GM12878 (cell line): ENCODE measurements around the gene FTO. TPM values are rescaled to one million over a fixed set of nuclear protein-coding genes. Genes with fewer than 3 reads are reported as not detected.

Source experiments
- ATAC-seq: fragments of 200-7000 bp; cut with Tn5 transposase; 3 replicates; pipeline ENCODE4 v1.9.1; 2020; ENCODE audit warnings: mild to moderate bottlenecking, moderate library complexity
- BruUV-seq: library from RNA; stranded (reverse); fragments of 400-500 nt; replicated peaks from 2 replicates; lab custom pipeline; 2021; lab: Mats Ljungman, UMichigan
- CTCF ChIA-PET: fragments of 300-600 bp; sonication (Branson Sonifier 250); formaldehyde crosslinking; extraction: SDS; loops from one replicate; lab custom pipeline; 2021; ENCODE audit warnings: inconsistent platforms; lab: Yijun Ruan, JAX
- POLR2A ChIA-PET: fragments of 350-600 bp; formaldehyde crosslinking; extraction: SDS; loops from one replicate; lab custom pipeline; 2021; ENCODE audit warnings: inconsistent platforms; lab: Charles Lee
- RAD21 ChIA-PET: fragments of 300-600 bp; sonication (Branson Sonifier 250); formaldehyde crosslinking; loops from one replicate; lab custom pipeline; 2023; ENCODE audit warnings: antibody characterized with exemption; ENCODE audit not compliant: unreplicated experiment; lab: Charles Lee
- SMC1A ChIA-PET: fragments of 300-600 bp; sonication (Branson Sonifier 250); formaldehyde crosslinking; loops from one replicate; lab custom pipeline; 2023; ENCODE audit not compliant: unreplicated experiment, uncharacterized antibody; lab: Charles Lee
- DNase-seq: peaks from one replicate; pipeline ENCODE4 v3.0.0-alpha.2; 2011; ENCODE audit warnings: low read depth, low spot score
- FAIRE-seq: peaks from 3 replicates; lab custom pipeline; 2011; peaks lifted over from hg19 to GRCh38; lab: Jason Lieb, UNC
- H2AFZ ChIP-seq: 2 replicates; pipeline ENCODE4 v1.6.0; 2011; ENCODE audit warnings: low read depth, low read length, control low read depth; ENCODE audit not compliant: control insufficient read depth
- H3K27ac ChIP-seq: 2 replicates; pipeline ENCODE4 v1.5.1; 2011; ENCODE audit warnings: control low read depth; ENCODE audit not compliant: control insufficient read depth, insufficient read depth
- H3K27me3 ChIP-seq, 2 experiments: replicated peaks in 1 of 2; 2 replicates each; pipeline versions ENCODE4 v1.6.0 to v1.6.1; 2011; ENCODE audit warnings: low read length in 1 of 2; ENCODE audit not compliant: control insufficient read depth in 2 of 2, insufficient read depth in 2 of 2
- H3K36me3 ChIP-seq, 2 experiments: 2 replicates each; pipeline ENCODE4 v1.5.1; 2011; ENCODE audit warnings: low read length in 1 of 2; ENCODE audit not compliant: control insufficient read depth in 2 of 2, insufficient read depth in 2 of 2
- H3K4me1 ChIP-seq: 2 replicates; pipeline ENCODE4 v1.6.1; 2011; ENCODE audit warnings: mild to moderate bottlenecking, low read length, moderate library complexity, mixed read lengths; ENCODE audit not compliant: control insufficient read depth, insufficient read depth
- H3K4me2 ChIP-seq: 2 replicates; pipeline ENCODE4 v1.6.0; 2011; ENCODE audit warnings: control low read depth; ENCODE audit not compliant: control insufficient read depth, insufficient read depth
- H3K4me3 ChIP-seq: fragments of 200-600 bp; sonication (generic); 2 replicates; pipeline ENCODE4 v1.5.1; 2016
- H3K79me2 ChIP-seq: 2 replicates; pipeline ENCODE4 v1.6.0; 2011; ENCODE audit warnings: low read length; ENCODE audit not compliant: control insufficient read depth, insufficient read depth
- H3K9ac ChIP-seq: 2 replicates; pipeline ENCODE4 v1.8.0; 2011; ENCODE audit warnings: low read length, control low read depth, mixed read lengths; ENCODE audit not compliant: control insufficient read depth, insufficient read depth
- H3K9me3 ChIP-seq: replicated peaks from 3 replicates; pipeline ENCODE4 v1.5.1; 2011; ENCODE audit warnings: mild to moderate bottlenecking, low read length; ENCODE audit not compliant: control insufficient read depth, insufficient read depth
- H4K20me1 ChIP-seq: 2 replicates; pipeline ENCODE4 v1.6.0; 2011; ENCODE audit not compliant: control insufficient read depth, insufficient read depth
- BCL3 ChIP-seq: IDR thresholded peaks from 2 replicates; pipeline ENCODE4 v1.6.1; 2011; ENCODE audit warnings: borderline replicate concordance, low read depth, mild to moderate bottlenecking, moderate library complexity, low read length; ENCODE audit not compliant: insufficient read depth, poor library complexity, severe bottlenecking
- BRCA1 ChIP-seq: IDR thresholded peaks from 2 replicates; pipeline ENCODE4 v1.6.1; 2011; ENCODE audit warnings: low read depth, low read length, improper control_type of control experiment
- CREM ChIP-seq: IDR thresholded peaks from 2 replicates; pipeline ENCODE4 v1.6.1; 2014; ENCODE audit warnings: antibody characterized with exemption, low read depth
- EZH2 ChIP-seq: IDR thresholded peaks from 2 replicates; pipeline ENCODE4 v1.6.1; 2012; ENCODE audit warnings: low read depth, mild to moderate bottlenecking, control low read depth, inconsistent platforms, low read length, borderline replicate concordance; ENCODE audit not compliant: control insufficient read depth
- NFXL1 ChIP-seq: fragments of 450-650 bp; IDR thresholded peaks from 2 replicates; pipeline ENCODE4 v1.6.1; 2017; ENCODE audit warnings: antibody characterized with exemption, mild to moderate bottlenecking, borderline replicate concordance
- PRDM15 ChIP-seq: fragments of 450-650 bp; formaldehyde crosslinking; IDR thresholded peaks from 2 replicates; pipeline ENCODE4 v1.4.0; 2020; ENCODE audit warnings: mild to moderate bottlenecking, moderate library complexity
- RB1 ChIP-seq: fragments of 450-650 bp; formaldehyde crosslinking; IDR thresholded peaks from 2 replicates; pipeline ENCODE4 v1.6.1; 2017; ENCODE audit warnings: mild to moderate bottlenecking, borderline replicate concordance
- SP1 ChIP-seq: IDR thresholded peaks from one replicate; pipeline ENCODE4 v1.6.1; 2011; ENCODE audit warnings: low read depth, low read length
- in situ Hi-C: fragments of 300-500 bp; cut with MboI; formaldehyde crosslinking; loops from 9 replicates; pipeline ENCODE4 v1.14.3; 2018; ENCODE audit warnings: mixed read lengths
- intact Hi-C: fragments of 100-400 bp; cut with micrococcal nuclease; formaldehyde crosslinking; loops from one replicate; pipeline ENCODE4 v1.14.2; 2022; ENCODE audit not compliant: unreplicated experiment
- polyA plus RNA-seq, 11 experiments: library from polyadenylated mRNA; depleted of rRNA in 4 of 11; unstranded in 6 of 11; stranded (reverse) in 5 of 11; fragments of >200 nt; fragmentation: Nextera tagmentation in 4 of 11; fragmentation: Illumina TruSeq in 1 of 11; extraction: Ambion mirVana in 4 of 11; extraction: Trizol in 1 of 11; gene quantifications; 1 replicate in 1 of 11; 2 replicates in 10 of 11; pipeline versions ENCODE4 v1.2.1 to v1.2.3, GENCODE V29; 2011 to 2016; ENCODE audit warnings: inconsistent platforms in 2 of 11, missing spikeins in 2 of 11, low read depth in 1 of 11
- total RNA-seq, 4 experiments: library from RNA; depleted of rRNA in 3 of 4; stranded (reverse); fragments of >200 nt in 3 of 4; fragmentation: Illumina TruSeq in 1 of 4; extraction: Trizol in 1 of 4; gene quantifications; 2 replicates each; pipeline versions ENCODE4 v1.2.1 to v1.2.3, GENCODE V29; 2013 to 2021

FTO gene
- total and polyA plus RNA-seq, 10 of the 15 experiments (the other 5 are each of a cell fraction or from before 2014, with no cell fraction given): 20.1 to 55.0 (median 47.0) TPM

GRCh38 chr16:53962041-53962440, 258.1 kb downstream of the FTO start (continued):
- TF ChIP-seq PRDM15 (CRISPR knock-in tag) (no peak), SP1 (no peak)

- Histone ChIP-seq H3K4me1 (no peaks in the 10 kb centered on the region), H3K27me3 (no peaks in the 10 kb centered on the region), H3K4me2 (no peak overlapping the region), H3K27ac (no peak overlapping the region), H3K9me3 (no peaks in the 10 kb centered on the region), H3K36me3 (no peaks in the 10 kb centered on the region), H3K9ac (no peak overlapping the region), H3K4me3 (no peak overlapping the region), H2AFZ (no peak overlapping the region), H3K79me2 (no peaks in the 10 kb centered on the region), H4K20me1 (no peaks in the 10 kb centered on the region)
- TF ChIP-seq RB1 (no peak), BCL3 (no peak), CREM (no peak), BRCA1 (no peak), NFXL1 (no peak), EZH2 (no peak)
- intact Hi-C loops: no loop called here
- ATAC-seq (no peak), FAIRE-seq (no peak), DNase-seq (no peak)
- ChIA-PET POLR2A (no interaction called here), CTCF (interaction anchor here (1.4 kb wide), 1 partner anchor 13 kb away, joined by 3 read pairs; no protein-coding TSS in a partner anchor), SMC1A (interaction anchor here (1.5 kb wide), 1 partner anchor 15 kb away, joined by 3 read pairs; no protein-coding TSS in a partner anchor), RAD21 (no interaction called here)
- BruUV-seq: no TSS peak
- in situ Hi-C loops: no loop called here
These were observed 260.3 kb downstream of the FTO start for GRCh38 chr16:53964145-53964790.
